HG03575 (cell line): Measurements from ENCODE around the gene RND1.
A peak's percentile ranks its signal among the peaks of the same experiment; 100 is the strongest.
"Not testable (repeated sequence)": the region's sequence is repeated elsewhere in the genome, so short reads cannot be mapped to it uniquely, and the experiment has no call there.

Experiments
- ATAC-seq: cut with Tn5 transposase; IDR thresholded peaks from one replicate; pipeline ENCODE4 v1.9.1; 2021; ENCODE audit not compliant: unreplicated experiment, insufficient number of reproducible peaks, low FRiP score; ENCODE audit errors: extremely low read depth

The RND1 gene

DNA sequence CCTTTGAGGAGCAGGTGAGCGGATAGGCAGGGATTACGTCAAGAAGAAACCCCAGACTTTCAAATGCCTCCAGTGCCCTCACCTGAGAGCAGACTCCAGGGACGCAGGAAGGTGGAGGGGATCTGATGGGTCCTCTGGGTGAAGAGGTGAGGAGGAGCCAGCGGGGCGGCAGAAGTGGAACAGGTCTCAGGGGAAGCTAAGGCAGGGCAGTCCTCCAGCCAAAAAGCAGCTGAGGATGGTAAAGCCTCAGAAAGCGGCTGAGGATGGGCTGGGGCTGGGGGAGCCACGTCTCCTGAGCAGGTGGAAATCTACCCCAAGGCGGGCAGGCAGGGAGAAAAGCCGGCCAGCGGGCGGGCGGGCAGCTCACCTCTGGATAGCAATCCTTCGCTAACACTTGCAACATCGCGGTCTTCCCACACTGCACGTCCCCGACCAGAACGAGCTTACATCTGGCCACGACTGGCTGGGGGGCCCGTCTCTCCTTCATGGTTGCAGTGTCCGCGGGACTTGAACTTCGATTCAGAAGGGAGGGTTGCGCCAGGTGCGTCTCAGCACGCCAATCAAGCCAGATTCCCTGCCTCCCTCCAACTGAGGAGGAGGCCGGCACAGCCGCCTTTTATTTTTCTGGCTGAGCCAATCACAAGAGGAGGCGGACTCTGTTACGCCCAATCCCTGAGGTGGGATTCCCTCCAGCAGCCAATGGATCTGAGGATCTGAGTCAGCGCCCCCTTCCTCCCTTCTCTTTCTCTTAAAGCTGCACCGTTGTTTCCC, at the start of gene RND1:
RND1 (minus strand) TSS at position 590 of the 771 bp plus-strand sequence; CDS start at position 487, 103 bp downstream.
- peak; percentile 57 for ATAC-seq

DNA sequence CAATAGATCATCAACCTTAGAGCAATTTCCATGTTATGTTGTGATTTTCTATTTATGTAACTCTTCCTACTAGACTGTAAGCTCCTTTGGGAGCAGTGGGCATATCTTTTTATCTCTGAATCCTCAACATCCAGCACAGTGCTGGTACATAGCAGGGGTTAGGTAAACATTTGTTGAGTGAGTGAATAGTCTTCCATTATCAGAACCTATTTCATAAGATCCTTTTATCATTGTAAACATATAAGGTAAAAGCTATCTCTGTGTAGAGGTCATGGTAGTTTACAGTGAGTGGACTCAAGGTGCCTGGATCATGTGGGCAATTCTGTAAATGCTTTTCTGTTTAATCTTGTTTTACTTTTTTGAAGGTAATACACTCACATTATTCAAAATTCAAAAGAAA, 44.5 kb upstream of the RND1 start:
- ATAC-seq: no peak

DNA sequence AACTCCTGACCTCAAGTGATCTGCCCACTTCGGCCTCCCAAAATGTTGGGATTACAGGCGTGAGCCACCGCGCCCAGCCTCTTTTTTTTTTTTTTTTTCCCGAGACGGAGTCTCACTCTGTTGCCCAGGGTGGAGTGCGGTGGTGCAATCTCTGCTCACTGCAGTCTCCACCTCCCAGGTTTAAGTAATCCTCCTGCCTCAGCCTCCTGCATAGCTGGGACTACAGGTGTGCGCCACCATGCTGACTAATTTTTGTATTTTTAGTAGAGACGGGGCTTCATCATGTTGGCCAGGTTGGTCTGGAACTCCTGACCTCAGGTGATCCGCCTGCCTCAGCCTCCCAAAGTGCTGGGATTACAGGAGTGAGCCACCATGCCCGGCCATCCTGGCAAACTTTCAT, 44.0 kb upstream of the RND1 start:
- not testable (repeated sequence) for ATAC-seq

DNA sequence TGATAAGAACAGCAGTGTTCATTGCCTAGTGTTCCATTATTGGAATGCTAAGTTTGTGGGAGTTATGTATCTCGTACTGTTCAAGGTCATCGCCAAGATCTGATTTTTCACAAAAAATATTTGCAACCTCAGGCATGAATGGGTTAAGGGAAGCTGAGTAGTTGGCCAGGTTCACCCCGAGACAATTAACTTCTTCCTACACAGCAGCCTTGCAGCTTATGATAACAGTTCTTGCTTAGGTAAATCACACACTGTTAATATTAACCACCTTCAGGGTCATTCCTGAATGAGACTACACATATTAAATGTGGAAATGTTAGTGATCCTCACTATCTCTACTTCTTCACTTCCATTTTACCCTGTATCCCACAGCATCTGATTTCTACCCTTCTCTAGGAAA, 41.6 kb upstream of the RND1 start:
- ATAC-seq: no peak

DNA sequence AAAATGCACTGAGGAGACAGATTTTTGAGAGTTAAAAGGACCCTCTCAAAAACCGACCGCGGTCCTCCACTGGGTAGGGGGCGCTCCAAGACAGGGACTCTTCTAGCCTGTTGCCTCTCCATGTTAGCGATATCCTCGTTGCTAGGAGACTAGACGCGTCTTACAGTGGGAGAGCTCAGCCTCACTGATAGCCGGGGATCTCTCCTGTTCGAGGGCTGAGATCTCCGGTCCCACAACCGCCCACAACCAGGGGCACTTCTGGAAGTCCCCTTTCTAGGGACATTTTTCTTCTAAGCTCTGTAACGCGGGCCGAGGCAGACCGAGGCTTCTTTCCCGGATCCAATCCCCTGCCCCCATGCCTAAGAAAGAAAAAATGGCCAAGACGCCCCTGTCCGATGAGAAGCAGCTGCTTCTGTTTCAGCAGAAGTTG, 38.3 kb upstream of the RND1 start:
- no peak for ATAC-seq

DNA sequence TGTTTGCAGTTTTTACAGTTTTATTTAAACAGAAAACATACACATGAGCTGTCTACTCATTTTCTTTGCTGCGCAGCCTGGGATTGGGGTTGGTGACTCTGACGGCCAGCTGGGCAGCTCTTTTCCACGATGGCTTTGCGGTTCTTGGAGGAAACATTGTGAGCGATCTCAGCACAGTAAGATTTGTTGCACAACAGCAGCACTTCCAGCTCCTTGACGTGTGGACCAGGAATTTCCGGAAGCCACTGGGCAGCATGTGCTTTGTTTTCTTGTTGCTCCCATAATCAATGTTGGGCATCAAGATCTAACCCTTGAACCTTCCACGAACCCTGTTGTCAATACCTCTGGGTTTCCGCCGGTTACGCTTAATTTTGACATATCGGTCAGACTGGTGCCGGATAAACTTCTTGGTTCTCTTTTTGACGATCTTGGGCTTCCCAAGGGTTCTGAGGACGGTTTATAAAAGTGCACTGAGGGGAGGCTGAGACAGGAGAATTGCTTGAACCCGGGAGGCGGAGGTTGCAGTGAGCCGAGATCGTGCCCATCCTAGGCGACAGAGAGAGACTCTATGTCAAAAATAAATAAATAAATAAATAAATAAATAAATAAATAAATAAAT, 37.8 kb upstream of the RND1 start:
- ATAC-seq: no peak

DNA sequence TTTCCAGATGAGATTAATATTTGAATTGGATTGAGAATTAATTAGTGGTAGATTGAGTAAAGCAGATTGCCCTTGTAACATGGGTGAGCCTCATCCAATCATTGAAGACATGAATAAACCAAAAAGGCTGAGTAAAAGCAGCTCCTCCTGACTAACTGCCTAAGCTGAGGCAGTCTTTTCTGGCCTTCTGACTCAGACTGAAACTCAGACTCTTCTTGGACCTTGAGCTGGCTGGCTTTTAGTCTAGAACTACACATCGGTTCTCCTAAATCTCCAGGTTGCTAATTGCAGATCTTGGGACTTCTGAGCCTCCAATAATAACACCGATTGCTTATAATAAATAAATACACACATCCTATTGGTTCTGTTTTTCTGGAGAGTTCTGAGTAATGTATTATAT, 35.6 kb upstream of the RND1 start:
- no peak for ATAC-seq

DNA sequence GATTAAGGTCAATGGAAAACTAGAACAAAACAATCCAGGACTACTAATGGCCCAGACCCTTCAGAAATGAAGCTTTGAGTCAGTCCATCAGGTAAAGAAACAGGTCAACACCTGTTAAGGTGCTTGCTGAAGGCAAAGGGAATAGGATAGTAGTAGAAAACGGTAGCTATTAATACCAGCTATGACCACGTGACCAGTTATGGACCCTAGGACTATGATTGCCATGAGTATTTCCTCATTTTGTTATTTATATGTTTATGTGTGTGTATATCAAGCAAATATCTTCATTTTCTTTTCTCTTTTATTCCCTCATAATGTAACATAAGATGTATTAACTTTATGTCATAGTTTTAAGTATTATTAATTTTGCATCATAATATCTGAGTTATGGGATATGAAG, 34.0 kb upstream of the RND1 start:
- ATAC-seq: no peak

DNA sequence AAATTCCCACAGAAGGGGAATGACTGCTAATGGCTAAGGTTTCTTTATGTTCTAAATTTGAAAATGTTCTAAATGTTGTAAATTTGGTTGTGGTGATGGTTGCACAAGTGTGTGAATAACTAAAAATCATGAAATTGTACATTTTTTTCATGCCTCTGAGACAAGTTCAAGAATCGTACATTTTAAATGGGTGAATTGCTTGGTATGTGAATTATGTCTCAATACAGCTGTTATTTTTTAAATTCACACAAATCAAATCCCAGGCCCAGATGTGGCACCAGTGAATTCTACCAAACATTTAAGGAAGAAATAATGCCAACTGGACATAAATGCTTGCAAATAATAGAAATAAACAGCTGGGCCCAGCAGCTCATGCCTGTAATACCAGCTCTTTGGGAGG, 28.6 kb upstream of the RND1 start:
- no peak for ATAC-seq

DNA sequence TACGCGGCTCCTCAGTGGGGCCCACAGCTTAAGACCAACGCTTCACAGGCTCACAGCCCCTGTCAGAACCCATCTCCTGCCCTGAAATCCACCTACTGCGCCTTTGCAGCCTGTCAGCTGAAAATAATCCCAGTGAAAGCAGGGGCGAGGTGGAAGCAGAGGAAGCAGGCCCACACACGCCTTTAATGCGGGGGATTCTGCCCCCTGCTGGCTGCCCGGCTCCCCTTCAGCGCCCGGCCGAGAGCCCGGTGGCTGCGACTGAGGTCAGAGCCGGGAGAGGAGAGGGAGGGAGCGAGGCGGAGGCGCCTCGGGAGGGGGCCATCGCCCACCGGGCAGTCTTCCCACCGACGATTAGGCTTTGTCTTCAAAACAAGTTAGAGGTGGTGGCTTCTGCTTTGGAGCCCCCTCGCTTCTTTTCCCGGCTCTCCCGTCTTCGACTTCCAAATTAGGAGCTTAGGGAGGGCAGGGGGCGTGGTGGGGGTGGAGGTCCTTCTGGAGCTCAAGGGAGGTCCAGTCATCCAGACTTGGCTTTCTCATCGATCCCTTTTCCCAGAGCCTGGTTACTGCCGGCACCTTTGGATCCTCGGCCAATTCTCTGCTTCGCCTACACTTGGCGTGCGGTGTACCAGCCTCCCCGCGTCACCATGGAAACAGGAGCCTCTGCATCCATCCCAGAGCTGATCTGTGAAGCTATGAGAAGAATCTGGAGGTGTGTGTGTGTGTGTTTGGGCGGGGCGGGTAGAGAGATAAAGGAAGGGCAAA, 25.2 kb upstream of the RND1 start:
- ATAC-seq: no peak

DNA sequence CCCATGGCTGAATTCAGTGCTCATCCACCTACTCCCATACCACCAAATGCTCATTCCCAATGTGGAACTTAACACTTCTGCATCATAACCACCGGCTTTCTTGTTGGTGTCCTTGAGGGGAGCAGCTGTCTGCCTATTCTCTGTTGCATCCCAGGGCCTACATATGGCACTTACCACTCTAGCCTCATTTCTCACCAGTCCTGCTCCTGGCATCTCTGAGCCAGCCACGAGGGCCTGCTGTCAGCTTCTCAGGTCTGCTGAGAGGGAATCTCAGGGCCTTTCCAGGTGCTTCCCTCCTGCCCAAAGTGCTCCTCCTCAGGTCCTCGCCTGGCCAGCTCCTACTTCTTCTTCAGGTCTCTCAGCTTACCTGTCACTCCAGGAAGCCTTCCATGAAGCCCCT, 24.0 kb upstream of the RND1 start:
- ATAC-seq: no peak

DNA sequence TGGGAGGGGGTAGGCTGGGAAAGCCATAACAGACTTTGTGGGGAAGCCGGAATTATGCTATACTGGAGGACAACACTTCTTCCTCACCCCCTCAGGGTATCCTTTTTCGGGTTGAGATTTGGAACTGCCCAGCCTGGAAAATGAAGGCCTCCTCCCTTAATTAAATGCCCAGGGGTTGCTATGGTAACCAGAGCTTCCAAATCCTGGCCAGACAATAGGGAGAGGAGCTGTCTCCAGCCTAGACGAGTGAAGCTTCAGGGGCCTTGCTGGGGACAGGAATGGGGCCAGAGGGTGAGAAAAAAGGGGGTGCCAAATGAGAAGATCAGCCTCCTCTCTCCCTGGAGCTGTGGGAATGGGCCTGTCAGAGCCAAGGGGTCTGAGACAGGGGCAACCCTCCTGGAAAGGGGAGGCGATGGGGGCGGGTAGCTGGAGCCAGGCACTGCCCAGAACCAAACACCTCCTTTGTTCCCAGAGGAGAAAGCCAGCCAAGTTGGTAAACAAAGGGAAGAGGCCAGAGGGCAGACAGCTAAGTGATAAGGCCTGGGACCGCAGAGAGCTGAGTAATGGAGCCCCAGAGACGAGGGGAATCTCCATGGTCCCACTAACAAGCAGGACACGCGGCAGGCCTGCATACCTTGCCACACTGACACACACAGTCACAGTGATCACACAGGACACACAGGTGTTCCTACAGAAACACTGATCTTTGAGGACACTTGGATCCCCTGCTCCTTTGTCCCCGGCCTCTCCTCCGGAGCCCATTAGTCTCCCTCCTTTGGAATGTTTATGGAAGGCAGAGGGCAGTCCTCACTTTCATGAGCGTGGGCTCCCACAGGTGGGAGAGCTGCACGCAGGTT, 17.9 kb upstream of the RND1 start:
- ATAC-seq: no peak

DNA sequence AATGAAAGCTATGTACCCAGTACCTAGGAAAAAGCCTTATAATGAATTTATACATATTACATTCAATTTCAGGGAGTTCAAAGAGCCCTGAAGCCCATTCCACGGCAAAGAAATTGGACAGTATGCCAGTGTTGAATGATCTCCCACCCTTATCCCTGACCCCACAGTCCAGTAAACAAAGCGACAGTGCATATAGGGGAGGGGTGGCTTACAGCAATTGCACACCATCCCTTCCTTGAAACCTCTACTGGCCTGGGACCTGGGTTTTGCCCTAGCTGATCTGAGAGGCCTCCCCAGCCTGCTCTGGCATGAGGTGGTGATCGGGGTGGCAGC, 17.3 kb upstream of the RND1 start:
- ATAC-seq: no peak

DNA sequence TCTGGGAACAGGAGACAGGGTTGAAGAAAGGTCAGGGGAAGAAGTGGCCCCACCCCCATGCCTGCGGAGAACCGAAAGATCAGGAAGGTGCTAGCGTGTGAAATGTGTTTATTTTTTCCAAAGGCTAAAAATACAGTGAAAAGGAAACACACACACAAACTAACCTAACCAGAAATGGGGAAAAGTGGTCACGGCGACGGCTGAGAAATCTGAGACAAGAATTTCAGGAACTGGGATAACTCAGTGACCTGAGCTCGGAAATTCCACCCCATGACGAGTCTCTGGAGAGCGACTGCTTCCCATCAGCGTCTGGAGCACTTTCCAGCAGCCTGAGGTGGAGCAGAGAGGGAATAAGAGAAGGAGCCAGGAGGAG, 16.6 kb upstream of the RND1 start:
- ATAC-seq: no peak

DNA sequence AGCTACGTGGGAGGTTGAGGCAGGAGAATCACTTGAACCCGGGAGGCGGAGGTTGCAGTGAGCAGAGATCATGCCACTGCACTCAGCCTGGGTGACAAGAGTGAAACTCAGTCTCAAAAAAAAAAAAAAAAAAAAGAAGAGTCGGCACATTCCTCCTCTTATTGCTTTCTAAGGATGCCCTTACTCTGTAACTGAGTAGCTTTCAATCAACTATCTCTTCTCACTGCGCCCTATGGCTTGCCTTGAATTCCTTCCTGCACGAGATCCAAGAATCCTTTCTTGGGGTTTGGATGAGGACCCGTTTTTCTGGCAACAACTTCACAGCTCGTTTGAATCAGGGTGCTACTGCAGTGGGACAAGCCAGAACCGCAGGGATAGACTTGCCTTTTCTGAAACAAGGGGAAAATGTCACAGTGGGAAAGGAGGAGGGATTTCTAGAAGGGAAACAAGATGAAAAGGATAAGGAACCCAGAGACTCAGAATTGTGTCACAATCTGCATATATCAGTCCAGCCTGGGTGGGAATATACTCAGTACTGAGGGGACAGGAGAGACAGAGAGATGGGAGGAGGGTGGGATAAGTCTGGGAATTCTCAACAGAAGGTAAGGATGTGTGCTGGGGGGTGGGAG, 16.1 kb upstream of the RND1 start:
- ATAC-seq: no peak

DNA sequence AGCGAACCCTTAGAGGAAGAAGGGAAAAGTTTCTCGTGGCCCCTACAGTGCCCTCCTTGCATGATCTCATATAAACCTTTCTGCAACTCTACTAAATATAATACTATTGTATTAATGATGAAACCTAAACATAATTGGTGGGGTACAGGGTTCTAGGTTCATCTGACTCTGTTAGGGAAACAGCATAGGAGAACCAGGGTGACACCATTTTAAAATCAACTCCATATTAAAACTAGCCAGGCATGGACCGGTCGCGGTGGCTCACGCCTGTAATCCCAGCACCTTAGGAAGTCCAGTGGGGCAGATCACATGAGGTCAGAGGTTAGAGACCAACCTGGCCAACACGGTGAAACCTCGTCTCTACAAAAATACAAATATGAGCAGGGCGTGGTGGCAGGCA, 15.0 kb upstream of the RND1 start:
- ATAC-seq: no peak

DNA sequence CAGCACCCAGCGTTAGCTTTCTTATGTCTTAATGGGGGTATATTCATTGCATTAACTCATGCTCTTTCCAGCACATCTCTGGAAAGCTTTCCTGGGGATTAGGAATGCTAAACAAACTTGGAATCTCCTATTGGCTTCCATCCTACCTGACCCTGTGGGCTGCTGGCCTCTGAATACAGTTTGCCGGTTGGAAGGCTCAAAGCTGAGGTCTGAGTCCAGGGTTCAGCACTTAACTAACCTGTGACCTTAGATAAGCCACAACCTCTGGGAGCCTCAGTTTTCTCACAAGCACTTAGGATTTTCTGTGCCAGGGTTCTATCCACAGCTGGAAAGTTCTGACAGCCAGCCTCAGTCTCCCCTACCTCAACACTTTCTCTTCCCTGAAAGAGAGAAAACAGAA, 12.9 kb upstream of the RND1 start:
- ATAC-seq: no peak

DNA sequence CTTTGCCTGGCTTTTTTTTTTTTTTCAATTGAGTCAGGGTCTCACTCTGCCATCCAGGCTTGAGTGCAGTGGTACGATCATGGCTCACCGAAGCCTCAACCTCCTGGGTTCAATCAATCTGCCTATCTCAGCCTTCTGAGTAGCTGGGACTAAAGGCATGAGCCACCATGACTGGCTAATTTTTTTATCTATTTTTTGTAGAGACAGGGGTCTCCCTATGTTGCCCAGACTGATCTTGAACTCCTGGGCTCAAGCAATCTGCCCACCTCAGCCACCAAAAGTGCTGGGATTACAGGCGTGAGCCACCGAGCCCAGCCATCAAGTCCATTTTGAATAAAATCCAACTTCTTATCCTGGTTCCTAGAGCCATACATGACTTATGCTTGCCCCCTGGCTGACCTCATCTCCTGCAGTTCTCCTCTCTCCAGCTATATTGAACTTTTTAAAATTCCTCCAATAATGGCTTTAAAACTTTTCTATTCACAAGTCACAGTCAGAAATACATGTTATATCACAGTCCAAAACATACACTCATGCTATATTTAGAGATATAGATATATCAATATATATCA, 10.4 kb upstream of the RND1 start:
- no peak for ATAC-seq

DNA sequence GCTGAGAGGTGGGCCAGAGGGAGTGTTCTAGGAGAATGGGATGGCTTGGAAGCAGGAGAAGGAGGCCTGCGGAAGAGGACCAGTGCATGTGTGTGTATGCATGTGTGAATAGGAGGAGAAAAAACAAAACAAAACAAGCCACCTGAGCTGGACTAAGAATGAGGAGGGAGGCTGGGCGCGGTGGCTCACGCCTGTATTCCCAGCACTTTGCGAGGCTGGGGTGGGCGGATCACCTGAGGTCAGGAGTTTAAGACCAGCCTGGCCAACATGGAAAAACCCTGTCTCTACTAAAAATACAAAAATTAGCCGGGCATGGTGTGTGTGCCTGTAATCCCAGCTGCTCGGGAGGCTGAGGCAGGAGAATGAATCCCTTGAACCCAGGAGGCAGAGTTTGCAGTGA, 7.9 kb upstream of the RND1 start:
- not testable (repeated sequence) for ATAC-seq
